GOT3 (cell line): ENCODE results near the gene ALDOB.
"Not testable (repeated sequence)": the region's sequence is repeated elsewhere in the genome, so short reads cannot be mapped to it uniquely, and the experiment has no call there.

Experiments
- DNase-seq: peaks from one replicate; lab custom pipeline; 2025; ENCODE audit warnings: mixed read lengths; lab: John Stamatoyannopoulos, UW

Gene ALDOB

DNA sequence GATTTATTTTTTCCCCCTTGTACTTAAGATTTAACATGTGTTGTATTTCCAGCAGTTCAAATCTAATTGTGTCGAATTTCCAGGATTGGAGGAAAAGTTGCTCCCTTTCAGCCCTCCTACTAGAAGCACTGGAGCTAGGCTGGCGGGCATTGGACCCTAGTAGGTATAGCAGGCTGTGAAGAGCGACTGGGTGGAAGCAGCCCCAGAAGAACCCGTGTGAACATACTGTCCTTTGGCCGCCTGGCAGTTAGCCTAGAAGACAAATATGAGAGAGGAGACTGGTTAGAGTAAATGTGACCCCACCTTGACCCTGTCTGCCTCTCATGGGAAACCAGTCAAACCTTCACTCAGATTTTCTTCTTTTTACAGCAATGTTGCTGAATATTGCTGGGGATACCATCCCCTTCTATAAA lies 13.9 kb downstream of the ALDOB start:
- DNase-seq, result no peak

DNA sequence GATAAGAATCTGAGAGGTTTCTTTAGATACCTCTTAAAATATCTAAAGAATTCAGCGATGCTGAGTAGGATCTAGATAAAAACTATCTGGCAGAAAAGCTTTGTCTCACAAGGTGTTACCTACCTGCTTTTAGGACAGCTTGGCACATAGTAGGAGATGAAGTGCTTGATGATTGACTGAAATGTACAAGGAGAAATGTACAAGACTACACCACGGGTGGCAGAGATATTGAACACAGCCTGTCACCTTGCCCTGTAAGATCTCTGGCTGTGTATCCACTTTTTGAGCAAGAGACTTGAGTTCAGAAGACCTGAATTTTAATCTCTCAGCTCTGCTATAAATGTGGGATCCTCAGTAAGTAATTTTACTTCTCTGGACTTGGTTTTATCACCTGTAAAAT lies 15.7 kb downstream of the ALDOB start:
- DNase-seq, result no peak

DNA sequence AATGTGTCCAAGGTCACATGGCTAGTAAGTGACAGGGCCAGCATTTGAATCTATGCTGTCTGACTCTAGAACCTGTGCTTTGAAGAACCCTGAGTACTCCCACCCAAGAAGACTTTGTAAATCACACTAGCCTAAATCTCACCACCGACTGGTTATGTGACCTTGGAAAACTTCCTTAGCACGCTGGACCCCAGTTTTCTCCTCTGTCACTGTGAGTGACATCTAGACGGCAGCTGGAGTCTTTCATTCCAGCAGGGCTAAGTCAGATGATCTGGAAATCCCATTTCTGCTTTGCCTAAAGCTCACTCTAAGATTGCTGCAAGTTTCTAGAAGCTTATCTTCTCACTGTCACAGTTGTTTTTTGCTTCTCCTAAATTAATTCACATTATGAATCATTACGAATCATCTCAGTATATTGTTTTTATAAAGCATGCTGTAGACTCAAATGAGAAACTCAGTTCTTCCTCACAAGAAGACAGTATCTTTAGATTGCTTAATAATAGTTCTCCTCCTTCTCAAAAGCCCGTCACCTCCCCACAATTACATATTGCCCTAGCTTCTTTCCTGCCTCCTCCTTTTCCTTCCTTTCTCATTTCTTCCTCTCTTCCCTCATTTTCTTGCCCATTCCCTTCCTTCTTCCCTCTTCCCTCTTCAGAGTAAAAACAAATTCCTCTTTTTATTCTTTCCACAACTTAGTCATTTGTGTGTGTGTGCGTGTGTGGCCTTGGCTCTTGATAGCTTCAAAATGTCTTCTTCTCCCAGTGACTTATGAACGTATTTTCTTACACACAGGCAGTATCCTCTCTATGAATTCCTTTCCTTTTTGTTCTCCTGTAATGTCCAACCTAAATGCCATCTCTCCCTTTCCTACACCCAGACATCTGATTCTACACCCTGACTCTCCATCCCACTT lies 16.8 kb downstream of the ALDOB start:
- no peak for DNase-seq

DNA sequence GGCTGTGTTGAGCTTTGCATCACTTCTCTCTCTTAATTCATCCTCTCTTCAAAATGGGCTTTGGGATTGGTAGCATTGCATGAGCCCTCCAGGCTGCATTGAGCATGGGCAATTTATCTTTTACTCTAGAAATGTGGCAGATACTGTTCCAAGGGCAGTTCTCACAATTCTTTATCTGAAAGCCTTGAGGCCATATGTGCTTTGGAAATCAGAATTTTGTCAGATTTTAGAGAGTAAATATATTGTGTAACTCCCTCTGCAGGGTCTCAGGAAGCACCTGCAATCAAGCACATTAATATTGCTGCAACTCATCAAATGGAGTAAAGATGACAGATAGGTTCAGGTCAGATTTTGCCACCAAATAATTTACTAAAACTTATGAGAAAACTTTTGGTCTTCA lies 17.6 kb downstream of the ALDOB start:
- DNase-seq, result no peak

DNA sequence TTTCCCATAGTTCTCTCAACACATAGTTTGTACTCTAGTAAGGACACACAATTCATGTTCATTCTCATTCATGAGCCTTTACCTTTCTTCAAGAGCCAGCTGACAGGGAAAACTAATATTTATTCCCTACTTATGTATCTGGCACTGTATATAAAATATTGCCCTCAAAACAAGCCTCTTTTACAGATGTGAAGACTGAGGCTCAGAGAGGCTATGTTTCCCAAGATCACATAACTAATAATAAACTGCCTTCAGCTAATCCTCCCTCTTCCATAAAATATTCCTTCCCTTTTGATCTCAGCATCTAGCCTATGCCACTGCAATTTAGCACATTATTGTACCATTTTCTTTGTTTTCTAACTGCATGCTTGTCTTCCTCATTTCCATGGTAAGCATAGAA lies 18.2 kb downstream of the ALDOB start:
- DNase-seq, result no peak

DNA sequence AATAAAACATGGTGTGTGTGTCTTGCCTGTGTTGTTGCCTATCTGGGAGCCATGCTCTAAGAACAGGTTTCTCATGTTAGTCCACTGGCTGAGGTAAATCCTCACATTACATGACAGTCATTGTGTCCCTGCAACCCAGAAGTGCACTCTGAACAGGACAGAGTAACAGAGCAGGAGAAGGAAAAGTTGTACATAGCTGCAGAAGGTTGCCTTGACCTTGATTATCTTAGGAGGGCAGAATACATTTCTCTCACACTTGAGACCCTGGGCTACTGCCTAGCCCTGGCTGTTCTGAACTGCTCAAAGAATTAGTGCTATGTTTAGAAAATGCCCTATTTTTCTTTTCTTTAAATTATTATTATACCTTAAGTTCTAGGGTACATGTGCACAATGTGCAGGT lies 20.0 kb downstream of the ALDOB start:
- DNase-seq, result no peak

DNA sequence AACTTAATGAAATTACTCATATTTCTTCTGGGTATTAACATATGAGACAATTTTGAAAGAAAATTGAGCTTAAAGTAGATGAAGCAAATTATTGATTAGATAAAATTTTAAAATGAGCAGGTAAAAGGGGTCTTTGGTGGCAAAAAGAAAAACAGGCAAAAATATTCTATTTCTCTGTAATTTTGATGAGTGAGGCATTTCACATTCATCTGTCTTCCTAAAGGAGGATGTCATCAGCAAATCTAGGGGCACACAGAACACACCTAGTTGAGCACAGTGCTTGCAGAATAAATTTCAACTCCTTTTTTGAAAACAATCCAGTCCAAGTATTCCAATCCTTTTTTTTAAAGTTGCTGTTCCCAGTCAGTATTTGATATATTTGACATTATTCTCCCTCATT lies 20.7 kb downstream of the ALDOB start:
- DNase-seq, result no peak

DNA sequence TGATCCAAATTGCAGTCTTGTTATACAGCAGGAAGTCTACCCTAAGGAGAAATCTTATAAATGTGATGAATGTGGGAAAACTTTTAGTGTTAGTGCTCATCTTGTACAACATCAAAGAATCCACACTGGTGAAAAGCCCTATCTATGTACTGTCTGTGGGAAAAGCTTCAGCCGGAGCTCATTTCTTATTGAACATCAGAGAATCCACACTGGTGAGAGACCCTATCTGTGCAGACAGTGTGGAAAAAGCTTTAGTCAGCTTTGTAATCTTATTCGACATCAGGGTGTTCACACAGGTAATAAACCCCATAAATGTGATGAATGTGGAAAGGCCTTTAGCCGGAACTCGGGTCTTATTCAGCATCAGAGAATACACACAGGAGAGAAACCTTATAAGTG lies 26.5 kb downstream of the ALDOB start:
- DNase-seq, result no peak

DNA sequence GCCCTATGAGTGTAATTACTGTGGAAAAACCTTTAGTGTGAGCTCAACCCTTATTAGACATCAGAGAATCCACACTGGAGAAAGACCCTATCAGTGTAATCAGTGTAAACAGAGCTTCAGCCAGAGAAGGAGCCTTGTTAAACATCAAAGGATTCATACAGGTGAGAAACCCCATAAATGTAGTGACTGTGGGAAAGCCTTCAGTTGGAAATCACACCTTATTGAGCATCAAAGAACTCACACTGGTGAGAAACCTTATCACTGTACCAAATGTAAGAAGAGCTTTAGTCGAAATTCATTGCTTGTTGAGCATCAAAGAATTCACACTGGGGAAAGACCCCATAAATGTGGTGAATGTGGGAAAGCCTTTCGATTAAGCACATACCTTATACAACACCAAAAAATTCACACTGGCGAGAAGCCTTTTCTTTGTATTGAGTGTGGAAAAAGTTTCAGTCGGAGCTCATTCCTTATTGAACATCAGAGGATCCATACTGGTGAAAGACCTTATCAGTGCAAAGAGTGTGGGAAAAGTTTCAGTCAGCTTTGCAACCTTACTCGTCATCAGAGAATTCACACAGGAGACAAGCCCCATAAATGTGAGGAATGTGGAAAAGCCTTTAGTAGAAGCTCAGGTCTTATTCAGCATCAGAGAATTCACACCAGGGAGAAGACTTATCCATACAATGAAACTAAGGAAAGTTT lies 27.0 kb downstream of the ALDOB start:
- no peak for DNase-seq

DNA sequence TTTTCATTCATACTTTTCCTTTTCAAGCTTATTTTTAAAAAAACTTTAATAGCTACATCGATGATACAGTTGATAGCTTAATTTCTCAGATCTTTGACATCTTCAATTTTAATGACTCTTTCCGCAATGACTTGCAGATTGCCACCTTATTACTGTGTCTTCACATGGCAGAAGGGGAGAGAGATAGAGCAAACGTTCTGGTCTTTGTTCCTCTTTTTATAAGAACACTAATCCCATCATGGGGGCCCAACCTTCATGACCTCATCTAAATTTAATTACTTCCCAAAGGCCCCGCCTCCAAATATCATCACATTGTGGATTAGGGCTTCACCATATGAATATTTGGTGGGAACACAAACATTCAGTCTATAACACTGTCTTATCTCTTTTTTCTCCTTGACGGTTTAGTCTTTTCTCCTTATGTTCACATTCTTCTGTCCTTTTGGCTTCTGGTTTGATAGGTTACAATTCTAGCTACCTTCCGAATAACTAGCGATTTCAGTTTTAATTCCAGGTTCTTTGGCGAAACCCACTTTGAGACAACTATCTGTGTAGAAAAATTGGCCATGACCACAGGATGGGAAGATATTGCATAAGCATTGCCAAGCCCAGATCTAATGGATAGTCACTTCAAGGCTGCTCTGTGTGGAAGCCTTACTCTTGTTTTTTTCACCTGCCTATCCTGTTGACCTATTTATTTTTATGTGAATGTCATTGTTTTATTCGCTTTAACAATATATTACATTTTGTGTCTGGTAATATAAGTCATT lies 31.9 kb downstream of the ALDOB start:
- no peak for DNase-seq

DNA sequence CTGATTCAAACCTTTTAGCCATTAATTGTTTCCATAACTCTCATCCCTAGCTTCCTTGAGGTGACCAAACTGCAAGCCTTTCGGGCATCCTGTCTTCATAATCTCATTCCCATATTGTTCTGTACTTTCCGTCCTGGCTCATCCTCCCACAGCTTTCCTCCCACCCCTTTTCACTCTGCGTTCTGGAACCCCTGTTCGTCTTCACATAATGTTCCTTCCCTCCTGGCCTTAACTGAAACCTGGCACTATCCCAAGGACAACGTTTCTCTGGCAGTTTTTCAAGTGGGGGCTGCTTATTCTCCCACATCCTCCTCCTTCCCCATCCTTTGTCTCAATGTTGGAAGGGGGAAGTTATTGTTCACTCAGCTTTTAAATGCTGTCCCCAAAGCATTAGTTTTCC lies 35.5 kb downstream of the ALDOB start:
- no peak for DNase-seq

DNA sequence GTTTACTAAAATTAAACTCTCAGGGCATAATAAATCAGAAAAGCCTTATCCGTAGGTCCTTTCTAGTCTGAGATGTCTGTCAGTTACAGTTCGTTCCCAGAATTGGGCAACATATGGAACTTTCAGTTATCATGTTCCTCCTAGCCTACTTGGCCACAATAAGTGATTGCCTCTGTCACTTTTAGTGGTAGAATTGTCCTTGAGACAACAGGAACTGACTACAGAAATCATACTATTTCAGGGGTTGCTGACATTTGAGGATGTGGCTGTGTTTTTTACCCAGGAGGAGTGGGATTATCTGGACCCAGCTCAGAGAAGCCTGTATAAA lies 36.0 kb downstream of the ALDOB start:
- no peak for DNase-seq

DNA sequence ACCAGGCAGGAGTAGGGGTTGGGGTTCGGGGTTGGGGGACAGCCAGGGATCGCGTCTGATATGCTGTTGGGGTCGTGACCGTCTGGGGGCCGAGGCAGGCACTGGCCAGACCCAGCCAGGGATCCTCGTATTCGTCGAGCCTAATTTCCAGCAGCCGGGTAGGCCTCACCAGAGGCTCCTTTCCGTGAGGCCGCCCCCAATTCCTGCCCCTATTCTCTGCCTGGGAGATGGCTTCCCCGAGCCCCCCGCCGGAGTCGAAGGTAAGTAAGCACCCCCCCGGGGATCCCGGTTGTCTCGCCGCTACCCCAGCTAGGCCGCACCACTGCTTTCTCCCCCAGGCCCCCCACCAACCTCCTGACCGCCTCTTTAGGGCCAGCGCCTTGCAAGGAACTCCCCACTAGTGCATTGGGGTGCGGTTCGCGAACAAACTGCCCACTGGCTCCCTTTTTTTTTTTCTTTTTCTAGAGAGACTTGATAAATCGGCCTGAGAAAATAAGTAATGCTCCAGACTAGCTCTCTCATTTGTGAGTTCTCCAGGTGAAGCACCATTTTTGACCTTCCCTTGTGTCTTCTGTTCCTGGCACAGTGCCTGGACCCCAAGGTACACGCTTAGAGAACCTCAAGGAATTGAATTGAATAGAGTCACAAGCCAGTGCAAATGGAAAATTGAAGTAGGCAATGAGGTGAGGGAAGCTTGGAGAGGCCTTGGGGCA lies 36.5 kb downstream of the ALDOB start:
- no peak for DNase-seq

DNA sequence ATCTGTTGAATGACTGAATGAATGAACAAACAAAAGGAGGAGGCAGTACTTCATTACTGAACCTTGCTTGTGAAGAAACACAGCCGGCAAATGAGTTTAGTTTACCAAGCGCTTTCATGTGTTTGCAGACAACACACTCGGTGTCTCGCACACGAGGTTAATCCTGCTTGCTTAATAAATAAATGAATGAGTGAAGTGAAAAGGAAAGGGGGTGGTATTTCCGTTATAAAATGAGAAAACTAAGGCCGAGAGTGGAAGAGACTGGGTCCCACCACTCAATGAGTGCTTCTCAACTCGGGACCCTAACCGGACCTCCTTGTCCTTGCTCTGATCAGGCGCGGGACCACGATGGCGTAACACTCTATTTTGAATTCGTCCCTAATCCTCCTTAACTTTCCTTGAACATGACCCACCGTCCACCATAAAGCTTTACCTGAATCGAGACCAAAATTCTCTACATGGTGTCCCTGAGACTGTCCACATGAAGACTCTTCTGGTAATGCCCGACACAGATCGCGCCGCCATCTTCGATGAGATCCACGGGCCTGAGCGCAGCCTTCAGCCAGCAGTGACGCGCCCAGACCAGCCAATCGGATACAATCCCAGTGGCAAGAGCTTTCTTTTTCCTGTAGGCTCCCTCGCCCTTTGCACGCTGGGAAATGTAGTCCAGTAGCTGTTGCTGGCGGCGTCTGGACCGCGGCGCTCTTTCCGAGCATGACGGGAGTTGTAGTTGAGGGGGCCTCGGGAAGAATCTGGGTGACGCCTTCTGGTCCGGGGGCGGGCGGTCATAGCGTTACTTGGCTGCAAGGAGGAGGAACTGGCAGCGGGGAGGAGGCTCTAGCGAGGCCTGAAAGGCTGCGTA lies 37.3 kb downstream of the ALDOB start, which contains the start of the genes MRPL50 and ZNF189:
MRPL50 (minus strand) TSS at position 551 of the 862 bp plus-strand sequence; CDS start at position 525, 26 bp downstream.
ZNF189 (plus strand) TSS at position 784 of the 862 bp plus-strand sequence. CDS start 306 bp downstream, outside the sequence.
- peak; percentile 64 for DNase-seq

DNA sequence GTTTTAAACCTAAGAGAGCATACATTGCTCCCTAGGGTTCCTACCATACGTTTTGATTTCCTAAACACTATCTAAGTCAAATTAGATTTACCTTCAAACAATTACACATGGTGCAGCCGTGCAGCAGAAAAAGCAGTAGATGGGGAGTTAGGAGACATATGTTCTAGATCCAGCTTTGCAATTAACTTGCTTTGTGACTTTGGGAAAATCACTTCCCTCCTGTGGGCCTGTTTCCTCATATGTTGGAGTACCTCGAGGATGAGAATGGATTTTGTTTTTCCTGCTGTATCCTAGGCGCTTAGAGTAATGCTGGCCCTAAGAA lies 37.9 kb downstream of the ALDOB start:
- no peak for DNase-seq

DNA sequence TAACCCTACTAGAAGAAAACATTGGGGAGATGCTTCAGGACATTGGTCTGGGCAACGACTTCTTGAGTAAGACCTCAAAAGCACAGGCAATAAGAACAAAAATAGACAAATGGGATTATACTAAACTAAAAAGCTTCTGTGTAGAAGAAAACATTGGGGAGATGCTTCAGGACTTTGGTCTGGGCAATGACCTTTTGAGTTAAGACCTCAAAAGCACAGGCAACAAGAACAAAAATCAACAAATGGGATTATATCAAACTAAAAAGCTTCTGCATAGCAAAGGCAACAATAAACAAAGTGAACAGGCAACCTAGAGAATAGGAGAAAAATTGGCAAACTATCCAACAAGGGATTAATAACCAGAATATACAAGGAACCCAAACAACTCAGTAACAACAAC lies 40.9 kb downstream of the ALDOB start:
- no peak for DNase-seq

DNA sequence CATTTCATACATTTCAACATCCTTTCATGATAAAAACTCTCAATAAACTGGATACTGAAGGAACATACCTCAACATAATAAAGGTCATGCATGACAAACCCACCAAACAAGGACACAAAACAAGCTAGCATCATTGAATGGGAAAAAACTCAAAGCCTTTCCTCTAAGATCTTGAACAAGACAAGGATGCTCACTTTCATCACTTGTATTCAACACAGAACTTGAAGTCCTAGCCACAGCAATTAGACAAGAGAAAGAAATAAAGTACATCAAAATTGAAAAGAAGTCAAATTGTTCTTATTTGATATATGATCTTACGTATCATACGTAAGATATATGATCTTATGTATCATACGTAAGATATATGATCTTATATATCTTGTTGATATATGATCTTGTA lies 42.4 kb downstream of the ALDOB start:
- no peak for DNase-seq

DNA sequence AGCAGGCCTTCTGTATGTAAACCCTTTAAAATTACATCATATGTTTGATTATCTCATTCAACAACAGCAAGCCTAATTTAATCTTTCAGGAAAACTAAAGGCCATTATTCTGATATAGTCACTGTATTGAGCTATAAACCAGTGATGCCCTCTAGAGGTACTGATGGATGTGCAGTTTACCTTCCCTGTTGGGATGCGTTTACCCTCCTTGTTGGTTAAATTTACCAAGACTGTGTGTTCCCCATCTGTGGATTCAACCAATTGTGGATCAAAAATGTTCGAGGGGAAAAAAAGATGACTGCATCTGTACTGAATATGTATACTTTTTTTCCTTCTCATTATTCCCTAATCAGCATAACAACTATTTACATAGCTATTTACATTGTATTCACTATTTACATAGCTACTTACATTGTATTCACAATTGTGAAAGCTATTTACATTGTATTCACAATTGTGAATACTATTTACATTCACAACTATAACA lies 47.0 kb downstream of the ALDOB start:
- DNase-seq, result no peak

DNA sequence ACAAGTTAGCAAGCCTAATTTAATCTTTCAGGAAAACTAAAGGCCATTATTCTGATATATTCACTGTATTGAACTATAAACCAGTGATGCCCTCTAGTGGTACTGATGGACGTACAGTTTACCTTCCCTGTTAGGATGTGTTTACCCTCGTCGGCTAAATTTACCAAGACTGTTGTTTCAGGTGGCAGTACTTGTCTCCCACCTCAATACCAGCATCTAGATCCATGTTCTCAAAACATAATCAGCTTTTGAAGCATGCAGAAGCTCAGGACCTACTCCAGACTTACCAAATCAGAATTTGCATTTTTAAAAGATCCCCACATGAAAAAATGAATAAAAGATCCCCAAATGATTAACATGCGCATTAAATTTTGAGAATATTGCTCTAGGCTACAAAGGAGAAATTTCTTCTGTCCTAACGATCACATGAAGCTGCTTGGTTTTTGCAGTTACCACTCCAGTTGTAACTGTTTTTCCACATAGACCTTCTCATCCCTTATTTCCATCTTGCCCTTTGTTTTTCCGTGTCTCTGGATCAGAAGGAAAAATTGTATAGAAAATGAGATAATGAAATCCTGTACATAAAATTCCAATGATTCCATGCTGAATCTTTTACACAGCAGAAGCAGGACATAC lies 47.6 kb downstream of the ALDOB start:
- DNase-seq, result no peak

DNA sequence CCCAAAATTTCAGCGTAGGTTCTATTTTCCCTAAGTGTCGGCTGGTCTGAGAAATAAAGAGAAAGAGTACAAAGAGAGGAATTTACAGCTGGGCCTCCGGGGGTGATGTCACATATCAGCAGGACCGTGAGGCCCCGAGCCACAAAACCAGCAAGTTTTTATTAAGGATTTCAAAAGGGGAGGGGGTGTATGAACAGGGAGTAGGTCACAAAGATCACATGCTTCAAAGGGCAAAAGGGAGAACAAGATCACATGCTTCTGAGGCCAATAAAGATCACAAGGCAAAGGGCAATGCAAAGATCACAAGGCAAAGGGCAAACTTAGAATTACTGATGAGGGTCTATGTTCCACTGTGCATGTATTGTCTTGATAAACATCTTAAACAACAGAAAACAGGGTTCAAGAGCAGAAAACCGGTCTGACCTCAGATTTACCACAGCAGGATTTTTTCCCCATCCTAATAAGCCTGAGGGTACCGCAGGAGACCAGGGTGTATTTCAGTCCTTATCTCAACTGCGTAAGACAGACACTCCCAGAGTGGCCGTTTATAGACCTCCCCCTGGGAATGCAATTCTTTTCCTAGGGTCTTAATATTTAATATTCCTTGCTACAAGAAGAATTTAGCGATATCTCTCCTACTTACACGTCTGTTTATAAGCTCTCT lies 50.6 kb downstream of the ALDOB start, which contains the start of gene BAAT:
BAAT (minus strand) TSS at position 134 of the 664 bp plus-strand sequence. CDS start 13,602 bp downstream, outside the sequence.
- not testable (repeated sequence) for DNase-seq
